OCI-M2 (cell line): Measurements from ENCODE around the gene PTGES3L.
"Not testable (repeated sequence)": the region's sequence is repeated elsewhere in the genome, so short reads cannot be mapped to it uniquely, and the experiment has no call there.

Source experiments
- DNase-seq: peaks from one replicate; lab custom pipeline; 2025; ENCODE audit not compliant: unreplicated experiment; lab: John Stamatoyannopoulos, UW

The PTGES3L gene

DNA sequence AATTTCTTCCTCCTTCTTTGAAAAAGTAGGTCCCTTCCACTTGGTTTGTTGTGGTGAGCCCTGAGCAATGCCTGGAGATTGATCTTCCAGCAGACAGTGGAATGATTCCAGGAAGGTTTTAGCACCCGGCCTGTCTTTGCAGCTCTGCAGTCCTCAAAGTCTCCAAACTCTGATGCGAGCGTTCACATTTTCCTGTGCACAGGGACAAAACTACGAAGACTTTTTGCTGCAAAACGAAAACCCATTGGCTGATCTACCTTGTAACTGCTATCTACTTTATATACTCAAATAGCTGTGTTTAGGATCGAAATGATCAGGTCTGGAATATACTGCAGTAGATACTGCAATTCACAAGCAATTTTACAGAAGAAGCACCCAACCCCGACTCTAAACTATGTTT, 57.6 kb downstream of the PTGES3L start:
- no peak for DNase-seq

DNA sequence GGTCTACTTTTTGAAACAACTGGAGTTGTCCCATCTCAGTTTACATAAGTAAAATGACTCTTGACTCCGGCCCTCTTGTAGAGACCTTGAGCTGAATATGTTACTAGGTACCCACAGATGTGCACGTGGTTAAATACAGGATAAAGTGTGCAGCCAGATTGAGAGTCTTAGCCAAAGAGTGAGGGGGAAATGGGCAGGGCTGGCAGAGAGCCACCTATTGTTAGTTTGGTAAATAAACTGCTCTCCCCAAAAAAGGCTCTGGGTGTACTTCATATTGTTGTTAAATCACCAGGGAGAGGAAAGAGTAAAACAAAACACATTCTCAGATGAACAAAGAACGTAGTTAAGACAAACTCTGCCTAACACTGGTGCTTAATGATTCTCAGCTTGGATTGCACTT, 59.0 kb downstream of the PTGES3L start:
- no peak for DNase-seq

DNA sequence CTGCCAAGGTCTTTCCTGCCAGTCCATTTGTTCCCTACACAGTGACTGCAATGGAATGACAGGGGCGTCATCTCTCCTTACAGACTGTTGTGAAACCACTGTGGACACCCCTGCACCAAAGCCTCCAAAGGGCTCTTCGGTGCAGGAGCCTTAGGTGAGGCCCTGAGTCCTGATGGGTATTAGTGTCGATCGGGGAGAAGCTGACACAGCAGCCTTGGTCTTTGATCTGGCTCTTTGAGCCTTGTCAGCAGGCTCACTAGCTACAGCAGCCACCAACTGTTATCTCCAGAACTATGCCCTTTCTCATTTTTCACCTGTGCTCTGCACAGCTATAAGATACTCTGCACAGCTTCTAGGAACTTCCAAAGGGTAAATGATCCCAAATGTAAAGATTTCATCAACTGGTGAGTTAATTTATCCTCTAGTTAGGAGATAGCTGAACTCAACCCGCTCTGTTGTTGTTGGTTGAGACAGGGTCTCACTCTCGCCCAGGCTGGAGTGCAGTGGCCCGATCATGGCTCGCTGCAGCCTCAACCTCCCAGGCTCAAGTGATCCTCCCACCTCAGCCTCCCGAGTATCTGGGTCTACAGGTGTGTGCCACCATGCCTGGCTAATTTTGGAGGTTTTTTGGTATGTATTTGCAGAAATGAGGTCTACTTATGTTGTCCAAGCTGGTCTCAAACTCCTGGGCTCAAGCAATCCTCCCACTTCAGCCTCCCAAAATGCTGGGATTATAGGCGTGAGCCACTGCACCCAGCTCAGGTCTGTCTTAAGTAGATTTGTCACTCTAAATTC, 59.6 kb downstream of the PTGES3L start:
- no peak for DNase-seq

DNA sequence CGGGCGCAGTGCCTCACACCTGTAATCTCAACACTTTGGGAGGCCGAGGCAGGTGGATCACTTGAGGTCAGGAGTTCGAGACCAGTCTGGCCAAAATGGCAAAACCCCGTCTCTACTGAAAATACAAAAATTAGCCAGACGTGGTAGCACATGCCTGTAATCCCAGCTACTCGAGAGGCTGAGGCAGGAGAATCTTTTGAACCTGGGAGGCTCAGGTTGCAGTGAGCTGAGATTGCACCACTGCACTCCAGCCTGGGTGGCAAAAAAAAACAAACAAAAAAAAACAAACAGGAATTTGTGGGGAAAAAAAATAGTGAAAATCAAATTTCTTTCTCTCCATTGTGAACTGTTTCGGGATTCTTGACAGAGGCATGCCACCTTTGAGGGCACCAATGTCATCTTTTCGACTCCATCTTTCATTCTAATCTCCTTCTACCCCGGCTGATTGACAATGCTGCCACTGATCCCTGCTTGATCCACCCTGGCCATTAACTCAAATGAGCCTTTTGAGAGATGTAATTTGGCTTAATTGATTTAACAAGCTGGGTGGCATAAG, 60.3 kb downstream of the PTGES3L start:
- not testable (repeated sequence) for DNase-seq

DNA sequence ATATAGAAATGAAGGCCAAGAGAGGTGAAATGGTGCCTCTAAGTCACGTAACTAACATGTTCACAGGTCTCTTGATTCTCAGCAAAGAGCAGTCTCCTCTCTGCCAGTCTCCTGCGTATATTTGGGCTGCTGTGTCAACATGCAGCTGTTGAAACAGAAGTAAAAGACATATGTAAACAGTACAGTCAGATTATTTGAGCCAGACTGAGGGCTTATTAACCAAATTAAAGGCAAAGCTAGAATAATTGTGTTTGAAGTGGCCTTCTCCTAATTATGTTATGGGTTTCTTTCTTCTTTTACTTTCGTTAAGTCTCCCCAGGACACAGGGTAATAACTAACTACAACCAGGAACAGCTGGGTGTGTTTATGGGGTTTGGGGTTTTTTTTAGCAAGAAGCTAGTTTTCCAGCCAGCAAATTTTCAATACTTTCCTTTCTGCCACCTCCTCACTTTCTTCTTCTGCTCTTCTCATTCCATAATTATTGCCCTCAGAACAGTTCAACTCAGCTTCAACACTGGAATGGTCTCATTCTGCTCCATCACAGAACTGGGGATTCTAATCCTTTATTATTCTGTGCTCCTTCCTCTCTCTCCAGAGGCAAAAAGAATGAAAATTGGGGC, 60.9 kb downstream of the PTGES3L start:
- no peak for DNase-seq
